ENCODE data around the gene TTC33.

- TF ChIP-seq YY1 (IDR thresholded peaks at IDR 0.05; ENCODE audit: insufficient read depth, insufficient read length): no peak
- TF ChIP-seq SUZ12 (IDR thresholded peaks at IDR 0.05; ENCODE audit: extremely low read depth, insufficient read depth, insufficient read length): no peak
Measured at GRCh38 chr5:40497573-40497972, 258.2 kb downstream of the TTC33 start.

Measured in NT2/D1 (cell line).